Measurements from ENCODE around the gene PODN. TPM values are rescaled to one million over a fixed set of nuclear protein-coding genes. Genes with fewer than 3 reads are reported as not detected.

The PODN gene
- total RNA-seq, 3 donors from 2014 or later, result 5.8 to 69.2 (median 18.1) TPM

GRCh38 chr1:53130598-53130877 is 68.5 kb downstream of the PODN start:
- ATAC-seq, result no peak
- Histone ChIP-seq H3K9me3 (no peaks in the 10 kb centered on the region), H3K4me1 (ENCODE audit: low read depth) (peaks cover 5% of the 10 kb centered on the region), H3K36me3 (ENCODE audit: low read depth) (no peaks in the 10 kb centered on the region), H3K4me3 (no peak overlapping the region)
- no peak for TF ChIP-seq CTCF (IDR thresholded peaks at IDR 0.05)
- intact Hi-C loops (cut with DNase I, micrococcal nuclease), result no loop called here
- no peak for DNase-seq

GRCh38 chr1:53130878-53131589 is 69.0 kb downstream of the PODN start:
- no peaks in the 10 kb centered on the region for H3K9me3 ChIP-seq
- intact Hi-C loops (cut with DNase I, micrococcal nuclease), result no loop called here
- H3K36me3 ChIP-seq (ENCODE audit: low read depth), result no peaks in the 10 kb centered on the region
- no peak for ATAC-seq
- no peak for TF ChIP-seq CTCF (IDR thresholded peaks at IDR 0.05)
- H3K4me3 ChIP-seq, result no peak overlapping the region
- H3K4me1 ChIP-seq (ENCODE audit: low read depth), result peaks cover 10% of the 10 kb centered on the region
- no peak for DNase-seq

- intact Hi-C loops (cut with DNase I, micrococcal nuclease), result no loop called here
- peaks cover 11% of the 10 kb centered on the region for H3K4me1 ChIP-seq (ENCODE audit: low read depth)
- H3K4me3 ChIP-seq, result no peak overlapping the region
- TF ChIP-seq CTCF (IDR thresholded peaks at IDR 0.05), result no peak
- no peak for DNase-seq
- no peaks in the 10 kb centered on the region for H3K9me3 ChIP-seq
- no peak for ATAC-seq
- H3K36me3 ChIP-seq (ENCODE audit: low read depth), result no peaks in the 10 kb centered on the region
These were observed 69.6 kb downstream of the PODN start for GRCh38 chr1:53131590-53131938.

- Histone ChIP-seq H3K4me3 (no peak overlapping the region), H3K36me3 (ENCODE audit: low read depth) (no peaks in the 10 kb centered on the region), H3K9me3 (no peaks in the 10 kb centered on the region), H3K4me1 (ENCODE audit: low read depth) (peaks cover 11% of the 10 kb centered on the region)
- TF ChIP-seq CTCF (IDR thresholded peaks at IDR 0.05), result no peak
- DNase-seq (no peak), ATAC-seq (no peak)
- intact Hi-C loops (cut with DNase I, micrococcal nuclease), result no loop called here
These were observed 70.2 kb downstream of the PODN start for GRCh38 chr1:53132176-53132575.

- ATAC-seq, result no peak
- no peak for TF ChIP-seq CTCF (IDR thresholded peaks at IDR 0.05)
- no peak for DNase-seq
- H3K4me3 ChIP-seq, result no peak overlapping the region
- intact Hi-C loops (cut with DNase I, micrococcal nuclease), result no loop called here
- H3K9me3 ChIP-seq, result peaks cover 7% of the 10 kb centered on the region
- H3K36me3 ChIP-seq (ENCODE audit: low read depth), result no peaks in the 10 kb centered on the region
- H3K4me1 ChIP-seq (ENCODE audit: low read depth), result peaks cover 11% of the 10 kb centered on the region
These were observed 71.4 kb downstream of the PODN start for GRCh38 chr1:53133261-53134041.
